K562 (cell line): ENCODE measurements around the gene VEGFA. TPM values are rescaled to one million over a fixed set of nuclear protein-coding genes. Genes with fewer than 3 reads are reported as not detected.

Experiments
- CBFA2T3 ChIP-seq: fragments of 450-650 bp; IDR thresholded peaks from 2 replicates; pipeline ENCODE4 v1.6.1; 2017
- ERF ChIP-seq: fragments of 450-650 bp; formaldehyde crosslinking; IDR thresholded peaks from 2 replicates; pipeline ENCODE4 v1.4.0; 2020; ENCODE audit warnings: mild to moderate bottlenecking, mixed read lengths
- FOXA3 ChIP-seq, 2 experiments: fragments of 450-650 bp in 1 of 2; sonication (generic) in 1 of 2; formaldehyde crosslinking; IDR thresholded peaks in 1 of 2; conservative IDR thresholded peaks in 1 of 2; 2 replicates each; pipeline versions ENCODE4 v1.4.0 to v1.8.0; 2020 to 2022; ENCODE audit warnings: mild to moderate bottlenecking in 2 of 2, missing genetic modification reagents in 1 of 2
- HDAC6 ChIP-seq: IDR thresholded peaks from 2 replicates; pipeline ENCODE4 v1.6.1; 2012; ENCODE audit warnings: low read depth, mild to moderate bottlenecking, control low read depth, inconsistent platforms, low read length, moderate library complexity
- MBD2 ChIP-seq: sonication (generic); IDR thresholded peaks from 2 replicates; pipeline ENCODE4 v1.6.1; 2016; ENCODE audit warnings: low read depth, borderline replicate concordance
- PHF21A ChIP-seq: fragments of 450-650 bp; IDR thresholded peaks from 2 replicates; pipeline ENCODE4 v1.6.1; 2017; ENCODE audit warnings: low read depth, borderline replicate concordance
- POLR2AphosphoS2 ChIP-seq: IDR thresholded peaks from 2 replicates; pipeline ENCODE4 v1.6.1; 2012; ENCODE audit warnings: low read length, improper control_type of control experiment
- PURB ChIP-seq: sonication (generic); formaldehyde crosslinking; IDR thresholded peaks from 2 replicates; pipeline ENCODE4 v1.9.0; 2021; ENCODE audit warnings: low read depth, mild to moderate bottlenecking, missing genetic modification reagents
- SIRT6 ChIP-seq: IDR thresholded peaks from one replicate; pipeline ENCODE4 v1.6.1; 2012; ENCODE audit warnings: low read depth, mild to moderate bottlenecking, control low read depth, inconsistent platforms, low read length, moderate library complexity
- TAF1 ChIP-seq: IDR thresholded peaks from 2 replicates; pipeline ENCODE4 v1.6.1; 2011; ENCODE audit warnings: mild to moderate bottlenecking, low read length, moderate library complexity; ENCODE audit not compliant: insufficient read depth, control insufficient read depth, severe bottlenecking; ENCODE audit errors: extremely low read depth
- XRCC4 ChIP-seq: IDR thresholded peaks from one replicate; pipeline ENCODE4 v1.6.1; 2011; ENCODE audit not compliant: insufficient read depth, insufficient read length; ENCODE audit errors: extremely low read depth
- ZNF174 ChIP-seq: fragments of 250-450 bp; sonication (Bioruptor Pico); IDR thresholded peaks from 2 replicates; pipeline ENCODE4 v1.4.0; 2020; ENCODE audit warnings: mild to moderate bottlenecking
- polyA plus RNA-seq, 8 experiments: library from polyadenylated mRNA; depleted of rRNA in 4 of 8; stranded (reverse) in 5 of 8; unstranded in 3 of 8; fragments of >200 nt; fragmentation: Nextera tagmentation in 2 of 8; fragmentation: Illumina TruSeq in 1 of 8; extraction: Ambion mirVana in 2 of 8; extraction: Trizol in 1 of 8; gene quantifications; 2 replicates each; pipeline versions ENCODE4 v1.2.1 to v1.2.3, GENCODE V29; 2011 to 2014; ENCODE audit warnings: inconsistent platforms in 1 of 8, missing spikeins in 1 of 8
- total RNA-seq, 7 experiments: library from RNA; depleted of rRNA in 6 of 7; stranded (reverse); fragments of >200 nt in 6 of 7; fragmentation: Illumina TruSeq in 2 of 7; extraction: Trizol in 2 of 7; gene quantifications; 2 replicates each; pipeline versions ENCODE4 v1.2.1 to v1.2.3, GENCODE V29; 2011 to 2021; ENCODE audit warnings: low replicate concordance in 1 of 7
- TF ChIP-seq, protein P1 (sequence below): fragments of 250-450 bp; sonication (Bioruptor Pico); IDR thresholded peaks from 2 replicates; pipeline ENCODE4 v1.8.0; 2022; ENCODE audit warnings: inconsistent platforms
- TF ChIP-seq, protein P2 (sequence below): sonication (generic); formaldehyde crosslinking; IDR thresholded peaks from 2 replicates; pipeline ENCODE4 v1.8.0; 2022; ENCODE audit warnings: missing genetic modification reagents, mild to moderate bottlenecking, borderline replicate concordance
- TF ChIP-seq, protein P3 (sequence below): IDR thresholded peaks from 3 replicates; pipeline ENCODE4 v1.6.1; 2011; ENCODE audit warnings: borderline replicate concordance, mild to moderate bottlenecking, moderate library complexity; ENCODE audit not compliant: insufficient read length; ENCODE audit errors: extremely low read depth
- TF ChIP-seq, protein P4 (sequence below): fragments of 250-450 bp; sonication (Bioruptor Pico); IDR thresholded peaks from 2 replicates; pipeline ENCODE4 v1.5.0; 2020; ENCODE audit warnings: mild to moderate bottlenecking, borderline replicate concordance
- TF ChIP-seq, protein P5 (sequence below), 2 experiments: fragments of 250-450 bp in 1 of 2; fragments of 450-650 bp in 1 of 2; sonication (Bioruptor Pico) in 1 of 2; IDR thresholded peaks; 2 replicates each; pipeline versions ENCODE4 v1.6.1 to v1.8.0; 2016 to 2021; ENCODE audit warnings: mild to moderate bottlenecking in 2 of 2, moderate library complexity in 2 of 2, missing compliant biosample characterization in 1 of 2, missing genetic modification characterization in 1 of 2

The VEGFA gene
- total and polyA plus RNA-seq, 9 of the 15 experiments (the other 6 are each of a cell fraction or from before 2014, with no cell fraction given): 14.0 to 271 (median 124) TPM

DNA sequence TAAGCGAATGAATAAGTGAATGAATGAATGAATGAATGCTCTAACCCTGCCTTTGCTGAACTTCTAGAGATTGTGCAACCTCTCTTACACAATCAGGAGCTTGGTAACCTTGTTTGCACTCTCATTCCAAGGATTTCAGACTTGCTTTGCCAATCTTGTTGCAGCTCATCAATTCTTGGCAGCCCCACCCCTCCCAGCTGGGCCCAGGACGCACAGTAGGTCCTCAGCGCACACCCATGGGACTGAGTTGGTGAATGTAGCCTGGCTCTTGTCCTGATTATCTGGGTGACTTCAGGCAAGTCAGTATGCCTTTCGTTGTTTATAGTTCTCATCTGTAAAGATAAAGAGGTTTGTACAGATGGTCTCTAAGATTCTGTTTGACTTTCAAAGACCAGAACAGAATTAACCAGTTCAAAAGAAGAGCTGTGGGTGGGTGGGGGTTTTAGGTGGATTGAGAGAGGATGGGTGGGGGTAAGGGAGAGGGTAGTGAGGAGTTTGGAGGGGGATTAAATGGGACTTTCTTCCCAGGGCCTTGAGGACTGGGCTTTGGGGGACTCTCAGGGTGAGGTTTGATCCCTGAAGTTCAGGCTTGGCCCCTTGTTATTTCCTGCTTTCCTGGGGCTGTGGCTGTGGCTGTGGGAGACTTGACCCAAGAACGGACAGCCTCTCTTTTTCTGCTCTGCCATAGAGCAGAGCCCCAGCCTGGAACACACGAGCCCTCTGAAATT lies 33.2 kb downstream of the VEGFA start (continued):
- TF ChIP-seq, protein P1, sequence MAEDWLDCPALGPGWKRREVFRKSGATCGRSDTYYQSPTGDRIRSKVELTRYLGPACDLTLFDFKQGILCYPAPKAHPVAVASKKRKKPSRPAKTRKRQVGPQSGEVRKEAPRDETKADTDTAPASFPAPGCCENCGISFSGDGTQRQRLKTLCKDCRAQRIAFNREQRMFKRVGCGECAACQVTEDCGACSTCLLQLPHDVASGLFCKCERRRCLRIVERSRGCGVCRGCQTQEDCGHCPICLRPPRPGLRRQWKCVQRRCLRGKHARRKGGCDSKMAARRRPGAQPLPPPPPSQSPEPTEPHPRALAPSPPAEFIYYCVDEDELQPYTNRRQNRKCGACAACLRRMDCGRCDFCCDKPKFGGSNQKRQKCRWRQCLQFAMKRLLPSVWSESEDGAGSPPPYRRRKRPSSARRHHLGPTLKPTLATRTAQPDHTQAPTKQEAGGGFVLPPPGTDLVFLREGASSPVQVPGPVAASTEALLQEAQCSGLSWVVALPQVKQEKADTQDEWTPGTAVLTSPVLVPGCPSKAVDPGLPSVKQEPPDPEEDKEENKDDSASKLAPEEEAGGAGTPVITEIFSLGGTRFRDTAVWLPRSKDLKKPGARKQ (CRISPR knock-in tag): no peak
- TF ChIP-seq MBD2 (0 out of 2 replicates have a peak, but pooled peaks have one; percentile 30), XRCC4 (no peak), CBFA2T3 (peak; percentile 90), POLR2AphosphoS2 (no peak), PHF21A (no peak), ZNF174 (CRISPR knock-in tag) (no peak), FOXA3 (CRISPR knock-in tag; conservative IDR thresholded peaks at IDR 0.05 in 1 of 2, IDR thresholded peaks at IDR 0.05 in 1 of 2) (peak in 1 of 2 experiments; percentile 64; a peak in 1 of 4 replicates), HDAC6 (no peak), ERF (no peak), PURB (CRISPR knock-in tag) (no peak), TAF1 (no peak), SIRT6 (no peak)
- TF ChIP-seq, protein P2, sequence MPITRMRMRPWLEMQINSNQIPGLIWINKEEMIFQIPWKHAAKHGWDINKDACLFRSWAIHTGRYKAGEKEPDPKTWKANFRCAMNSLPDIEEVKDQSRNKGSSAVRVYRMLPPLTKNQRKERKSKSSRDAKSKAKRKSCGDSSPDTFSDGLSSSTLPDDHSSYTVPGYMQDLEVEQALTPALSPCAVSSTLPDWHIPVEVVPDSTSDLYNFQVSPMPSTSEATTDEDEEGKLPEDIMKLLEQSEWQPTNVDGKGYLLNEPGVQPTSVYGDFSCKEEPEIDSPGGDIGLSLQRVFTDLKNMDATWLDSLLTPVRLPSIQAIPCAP (CRISPR knock-in tag): no peak
- TF ChIP-seq, protein P3, sequence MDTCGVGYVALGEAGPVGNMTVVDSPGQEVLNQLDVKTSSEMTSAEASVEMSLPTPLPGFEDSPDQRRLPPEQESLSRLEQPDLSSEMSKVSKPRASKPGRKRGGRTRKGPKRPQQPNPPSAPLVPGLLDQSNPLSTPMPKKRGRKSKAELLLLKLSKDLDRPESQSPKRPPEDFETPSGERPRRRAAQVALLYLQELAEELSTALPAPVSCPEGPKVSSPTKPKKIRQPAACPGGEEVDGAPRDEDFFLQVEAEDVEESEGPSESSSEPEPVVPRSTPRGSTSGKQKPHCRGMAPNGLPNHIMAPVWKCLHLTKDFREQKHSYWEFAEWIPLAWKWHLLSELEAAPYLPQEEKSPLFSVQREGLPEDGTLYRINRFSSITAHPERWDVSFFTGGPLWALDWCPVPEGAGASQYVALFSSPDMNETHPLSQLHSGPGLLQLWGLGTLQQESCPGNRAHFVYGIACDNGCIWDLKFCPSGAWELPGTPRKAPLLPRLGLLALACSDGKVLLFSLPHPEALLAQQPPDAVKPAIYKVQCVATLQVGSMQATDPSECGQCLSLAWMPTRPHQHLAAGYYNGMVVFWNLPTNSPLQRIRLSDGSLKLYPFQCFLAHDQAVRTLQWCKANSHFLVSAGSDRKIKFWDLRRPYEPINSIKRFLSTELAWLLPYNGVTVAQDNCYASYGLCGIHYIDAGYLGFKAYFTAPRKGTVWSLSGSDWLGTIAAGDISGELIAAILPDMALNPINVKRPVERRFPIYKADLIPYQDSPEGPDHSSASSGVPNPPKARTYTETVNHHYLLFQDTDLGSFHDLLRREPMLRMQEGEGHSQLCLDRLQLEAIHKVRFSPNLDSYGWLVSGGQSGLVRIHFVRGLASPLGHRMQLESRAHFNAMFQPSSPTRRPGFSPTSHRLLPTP: no peak
- TF ChIP-seq, protein P4, sequence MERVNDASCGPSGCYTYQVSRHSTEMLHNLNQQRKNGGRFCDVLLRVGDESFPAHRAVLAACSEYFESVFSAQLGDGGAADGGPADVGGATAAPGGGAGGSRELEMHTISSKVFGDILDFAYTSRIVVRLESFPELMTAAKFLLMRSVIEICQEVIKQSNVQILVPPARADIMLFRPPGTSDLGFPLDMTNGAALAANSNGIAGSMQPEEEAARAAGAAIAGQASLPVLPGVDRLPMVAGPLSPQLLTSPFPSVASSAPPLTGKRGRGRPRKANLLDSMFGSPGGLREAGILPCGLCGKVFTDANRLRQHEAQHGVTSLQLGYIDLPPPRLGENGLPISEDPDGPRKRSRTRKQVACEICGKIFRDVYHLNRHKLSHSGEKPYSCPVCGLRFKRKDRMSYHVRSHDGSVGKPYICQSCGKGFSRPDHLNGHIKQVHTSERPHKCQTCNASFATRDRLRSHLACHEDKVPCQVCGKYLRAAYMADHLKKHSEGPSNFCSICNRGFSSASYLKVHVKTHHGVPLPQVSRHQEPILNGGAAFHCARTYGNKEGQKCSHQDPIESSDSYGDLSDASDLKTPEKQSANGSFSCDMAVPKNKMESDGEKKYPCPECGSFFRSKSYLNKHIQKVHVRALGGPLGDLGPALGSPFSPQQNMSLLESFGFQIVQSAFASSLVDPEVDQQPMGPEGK (CRISPR knock-in tag): no peak
- TF ChIP-seq, protein P5, sequence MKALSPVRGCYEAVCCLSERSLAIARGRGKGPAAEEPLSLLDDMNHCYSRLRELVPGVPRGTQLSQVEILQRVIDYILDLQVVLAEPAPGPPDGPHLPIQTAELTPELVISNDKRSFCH (CRISPR knock-in tag; IDR thresholded peaks at IDR 0.05): no peak
- TF ChIP-seq, protein P5 (tag; IDR thresholded peaks at IDR 0.05): no peak
